B cell (primary cell): ENCODE measurements around the gene PDGFRB. TPM values are rescaled to one million over a fixed set of nuclear protein-coding genes. Genes with fewer than 3 reads are reported as not detected.

Experiments used
- ATAC-seq: fragments of 200-7000 bp; cut with Tn5 transposase; one replicate; pipeline ENCODE4 v1.10.0; 2021; ENCODE audit warnings: low read depth, mild to moderate bottlenecking, moderate number of reproducible peaks, moderate library complexity
- CTCF ChIA-PET: fragments of 350-600 bp; sonication (Branson Sonifier 250); formaldehyde crosslinking; loops from one replicate; lab custom pipeline; 2021; ENCODE audit warnings: antibody characterized with exemption, inconsistent platforms; lab: Charles Lee
- POLR2A ChIA-PET: fragments of 350-600 bp; sonication (Branson Sonifier 250); formaldehyde crosslinking; loops from one replicate; lab custom pipeline; 2021; ENCODE audit warnings: antibody characterized with exemption; lab: Charles Lee
- DNase-seq: peaks from one replicate; pipeline ENCODE4 v3.0.0; 2013
- H2AFZ ChIP-seq: 2 replicates; pipeline ENCODE4 v1.6.1; 2012; ENCODE audit warnings: mild to moderate bottlenecking, low read depth, low read length; ENCODE audit not compliant: insufficient read depth, poor library complexity, severe bottlenecking
- H3K27ac ChIP-seq, 2 donors: 1 replicate in 1 of 2; 2 replicates in 1 of 2; pipeline ENCODE4 v1.5.1; 2012 to 2013; ENCODE audit warnings: low read length in 2 of 2, mild to moderate bottlenecking in 2 of 2, moderate library complexity in 1 of 2
- H3K27me3 ChIP-seq, 4 experiments: fragments of 200-600 bp in 1 of 4; sonication (generic) in 1 of 4; replicated peaks in 1 of 4; 1 replicate in 2 of 4; 2 replicates in 2 of 4; pipeline versions ENCODE4 v1.6.1 to v1.7.0; 2013 to 2016; ENCODE audit warnings: low read length in 3 of 4, mild to moderate bottlenecking in 2 of 4, mixed read lengths in 1 of 4, moderate library complexity in 1 of 4; ENCODE audit not compliant: insufficient read depth in 4 of 4, control insufficient read depth in 3 of 4; ENCODE audit errors: control extremely low read depth in 1 of 4
- H3K36me3 ChIP-seq, 2 experiments: replicated peaks in 1 of 2; 1 replicate in 1 of 2; 2 replicates in 1 of 2; pipeline versions ENCODE4 v1.6.1 to v1.7.1; 2013; ENCODE audit warnings: low read length in 1 of 2; ENCODE audit not compliant: insufficient read depth in 2 of 2, control insufficient read depth in 1 of 2; ENCODE audit errors: control extremely low read depth in 1 of 2, extremely low read depth in 1 of 2
- H3K4me1 ChIP-seq, 2 donors: fragments of 200-600 bp in 1 of 2; sonication (generic) in 1 of 2; 1 replicate in 1 of 2; 2 replicates in 1 of 2; pipeline versions ENCODE4 v1.5.1 to v1.6.1; 2013 to 2017; ENCODE audit warnings: low read length in 2 of 2; ENCODE audit not compliant: control insufficient read depth in 2 of 2, insufficient read depth in 2 of 2
- H3K4me2 ChIP-seq: replicated peaks from 2 replicates; pipeline ENCODE3; 2012; ENCODE audit warnings: mild to moderate bottlenecking, low read depth, low read length; ENCODE audit not compliant: poor library complexity, severe bottlenecking
- H3K4me3 ChIP-seq, 5 experiments: fragments of 200-600 bp in 1 of 5; sonication (generic) in 1 of 5; 1 replicate in 3 of 5; 2 replicates in 2 of 5; pipeline versions ENCODE4 v1.5.1 to v1.7.0; 2011 to 2016; ENCODE audit warnings: low read length in 4 of 5, mild to moderate bottlenecking in 4 of 5, low read depth in 2 of 5, control low read depth in 1 of 5, moderate library complexity in 1 of 5; ENCODE audit not compliant: insufficient read depth in 1 of 5; ENCODE audit errors: control extremely low read depth in 1 of 5, extremely low read depth in 1 of 5
- H3K79me2 ChIP-seq: fragments of 200-600 bp; sonication (generic); one replicate; pipeline ENCODE4 v1.6.0; 2016; ENCODE audit warnings: low read length; ENCODE audit not compliant: control insufficient read depth, insufficient read depth
- H3K9ac ChIP-seq: fragments of 200-600 bp; sonication (generic); 2 replicates; pipeline ENCODE4 v1.6.1; 2017; ENCODE audit warnings: mild to moderate bottlenecking, low read length, moderate library complexity
- H3K9me3 ChIP-seq, 3 donors: one replicate each; pipeline versions ENCODE4 v1.6.1 to v1.7.1; 2013; ENCODE audit warnings: low read length in 2 of 3; ENCODE audit not compliant: control insufficient read depth in 2 of 3, insufficient read depth in 1 of 3; ENCODE audit errors: control extremely low read depth in 1 of 3
- H4K20me1 ChIP-seq: 2 replicates; pipeline ENCODE4 v1.6.0; 2012; ENCODE audit warnings: mild to moderate bottlenecking, low read length; ENCODE audit not compliant: insufficient read depth, control insufficient read depth, poor library complexity, severe bottlenecking
- H3K27ac Mint-ChIP-seq: one replicate; pipeline ENCODE4 v1.8.0; 2021; ENCODE audit warnings: mixed read lengths
- H3K27me3 Mint-ChIP-seq: one replicate; pipeline ENCODE4 v1.8.0; 2021; ENCODE audit warnings: mixed read lengths
- H3K4me1 Mint-ChIP-seq: one replicate; pipeline ENCODE4 v1.8.0; 2021; ENCODE audit warnings: mixed read lengths
- H3K4me3 Mint-ChIP-seq: one replicate; pipeline ENCODE4 v1.8.0; 2021; ENCODE audit warnings: mixed read lengths
- H3K9me3 Mint-ChIP-seq: one replicate; pipeline ENCODE4 v1.8.0; 2022; ENCODE audit warnings: mixed read lengths; ENCODE audit not compliant: insufficient read depth
- EZH2 ChIP-seq: IDR thresholded peaks from 2 replicates; pipeline ENCODE4 v1.6.1; 2012; ENCODE audit warnings: borderline replicate concordance, low read depth, mild to moderate bottlenecking, moderate library complexity, low read length; ENCODE audit not compliant: insufficient read depth, poor library complexity, severe bottlenecking
- WGBS: methylation state at CpG from one replicate; pipeline ENCODE4 v1.1.5; 2013; ENCODE audit warnings: missing lambda C conversion rate; ENCODE audit not compliant: insufficient coverage; 5-methylcytosine and 5-hydroxymethylcytosine counted together
- intact Hi-C: fragments of 100-400 bp; cut with micrococcal nuclease; formaldehyde crosslinking; loops from one replicate; pipeline ENCODE4 v1.10.0; 2022
- polyA plus RNA-seq: library from polyadenylated mRNA; depleted of rRNA; stranded (reverse); fragments of >200 nt; gene quantifications from 2 replicates; pipeline ENCODE4 v1.2.3, GENCODE V29; 2012
- total RNA-seq, 2 donors: library from RNA; stranded (reverse); fragments of 120-200 nt in 1 of 2; gene quantifications; 1 replicate in 1 of 2; 2 replicates in 1 of 2; pipeline versions ENCODE4 v1.2.3 to v1.2.4, GENCODE V29; 2013 to 2022
- TF ChIP-seq, protein P1 (sequence below): fragments of 200-600 bp; IDR thresholded peaks from one replicate; pipeline ENCODE4 v1.8.0; 2022; ENCODE audit warnings: antibody characterized with exemption, mild to moderate bottlenecking

Gene PDGFRB
- total and polyA plus RNA-seq, 2 donors (not counting 1 experiment from before 2014, with no cell fraction given), result 0.42 to 3.6 TPM

DNA sequence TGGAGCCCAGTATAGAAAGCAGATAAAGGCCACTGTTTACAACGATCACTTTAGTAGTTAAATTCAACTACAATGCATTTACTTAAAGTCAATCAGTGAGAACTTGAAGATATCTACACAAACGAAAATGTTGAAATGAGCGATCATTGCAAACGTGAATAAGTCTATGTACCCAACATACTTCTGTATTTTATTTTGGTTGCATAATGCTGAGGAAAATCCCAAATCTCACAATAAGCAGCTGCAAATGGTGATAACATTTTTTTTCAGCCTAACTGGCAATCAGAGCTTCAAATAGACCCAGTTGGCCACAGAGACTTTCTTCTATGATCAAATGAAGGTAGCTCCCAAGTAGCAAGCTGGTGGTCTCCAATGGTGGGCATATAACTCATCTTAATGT, 32.1 kb downstream of the PDGFRB start:
- no peaks in the 10 kb centered on the region for H3K27me3 ChIP-seq
- H4K20me1 ChIP-seq, result no peaks in the 10 kb centered on the region
- H3K4me1 Mint-ChIP-seq, result no peaks in the 10 kb centered on the region
- H3K9ac ChIP-seq, result no peak overlapping the region
- no peak for TF ChIP-seq EZH2
- TF ChIP-seq, protein P1, sequence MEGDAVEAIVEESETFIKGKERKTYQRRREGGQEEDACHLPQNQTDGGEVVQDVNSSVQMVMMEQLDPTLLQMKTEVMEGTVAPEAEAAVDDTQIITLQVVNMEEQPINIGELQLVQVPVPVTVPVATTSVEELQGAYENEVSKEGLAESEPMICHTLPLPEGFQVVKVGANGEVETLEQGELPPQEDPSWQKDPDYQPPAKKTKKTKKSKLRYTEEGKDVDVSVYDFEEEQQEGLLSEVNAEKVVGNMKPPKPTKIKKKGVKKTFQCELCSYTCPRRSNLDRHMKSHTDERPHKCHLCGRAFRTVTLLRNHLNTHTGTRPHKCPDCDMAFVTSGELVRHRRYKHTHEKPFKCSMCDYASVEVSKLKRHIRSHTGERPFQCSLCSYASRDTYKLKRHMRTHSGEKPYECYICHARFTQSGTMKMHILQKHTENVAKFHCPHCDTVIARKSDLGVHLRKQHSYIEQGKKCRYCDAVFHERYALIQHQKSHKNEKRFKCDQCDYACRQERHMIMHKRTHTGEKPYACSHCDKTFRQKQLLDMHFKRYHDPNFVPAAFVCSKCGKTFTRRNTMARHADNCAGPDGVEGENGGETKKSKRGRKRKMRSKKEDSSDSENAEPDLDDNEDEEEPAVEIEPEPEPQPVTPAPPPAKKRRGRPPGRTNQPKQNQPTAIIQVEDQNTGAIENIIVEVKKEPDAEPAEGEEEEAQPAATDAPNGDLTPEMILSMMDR, result no peak
- H3K27ac ChIP-seq, result no peak overlapping the region
- no peaks in the 10 kb centered on the region for H3K4me1 ChIP-seq
- no peak overlapping the region for H2AFZ ChIP-seq
- WGBS, result no CpG with 5 or more reads among the region's 4 CpGs
- H3K27ac Mint-ChIP-seq, result no peak overlapping the region
- ChIA-PET POLR2A (no interaction called here), CTCF (interaction anchor here (1.6 kb wide), 1 partner anchor 90 kb away, joined by 3 read pairs; no protein-coding TSS in a partner anchor)
- no peaks in the 10 kb centered on the region for H3K36me3 ChIP-seq
- intact Hi-C loops, result no loop called here
- H3K4me2 ChIP-seq, result no peak overlapping the region
- no peaks in the 10 kb centered on the region for H3K9me3 ChIP-seq
- no peaks in the 10 kb centered on the region for H3K9me3 Mint-ChIP-seq
- no peak for ATAC-seq
- H3K79me2 ChIP-seq, result no peaks in the 10 kb centered on the region
- no peak overlapping the region for H3K4me3 Mint-ChIP-seq
- DNase-seq, result no peak
- no peaks in the 10 kb centered on the region for H3K27me3 Mint-ChIP-seq
- H3K4me3 ChIP-seq, result no peak overlapping the region

DNA sequence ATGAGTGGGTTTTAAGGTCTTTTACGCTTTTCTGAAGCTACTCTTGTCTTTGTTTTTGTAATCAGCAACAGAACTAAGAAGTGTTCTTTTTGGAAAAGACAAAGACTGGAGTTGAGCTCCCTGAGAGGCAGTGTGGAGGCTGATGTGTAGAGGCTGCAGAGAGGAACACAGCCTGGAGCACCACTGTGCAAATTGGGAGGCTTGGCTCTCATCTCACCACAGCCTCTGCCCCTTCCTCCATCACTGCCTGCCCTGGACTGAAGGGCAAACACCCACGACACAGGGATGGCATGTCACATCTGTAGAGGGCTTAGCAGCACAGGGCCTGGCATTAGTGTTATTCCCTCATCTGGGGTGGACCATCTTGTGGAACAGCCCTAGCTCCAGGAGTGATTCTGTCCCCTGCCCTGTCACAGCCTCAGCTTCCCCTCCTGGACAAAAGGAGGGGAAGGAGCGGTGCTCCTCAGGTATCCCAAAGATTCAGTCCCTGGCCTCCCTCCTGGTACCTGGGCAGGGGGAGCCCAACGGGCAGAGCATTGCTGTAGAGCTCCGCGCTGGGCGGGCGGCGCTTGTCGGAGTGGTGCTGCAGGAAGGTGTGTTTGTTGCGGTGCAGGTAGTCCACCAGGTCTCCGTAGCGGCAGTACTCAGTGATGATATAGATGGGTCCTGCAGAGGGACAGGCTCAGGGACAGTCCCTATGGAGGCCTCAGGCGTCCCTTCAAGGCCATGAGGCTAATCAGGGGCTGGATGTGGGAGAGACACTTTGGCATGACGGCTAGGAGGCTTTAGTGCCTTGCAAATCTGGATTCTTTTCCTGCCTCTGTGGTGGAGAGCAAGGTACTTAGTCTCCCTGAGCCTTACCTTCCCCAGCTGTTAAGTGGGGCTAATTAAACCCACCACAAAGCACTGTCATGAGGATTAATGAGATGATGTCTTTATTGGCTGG, 32.8 kb downstream of the PDGFRB start:
- Histone ChIP-seq H2AFZ (no peak overlapping the region), H3K4me1 (no peaks in the 10 kb centered on the region), H3K9me3 (no peaks in the 10 kb centered on the region), H3K36me3 (no peaks in the 10 kb centered on the region), H3K79me2 (no peaks in the 10 kb centered on the region), H4K20me1 (no peaks in the 10 kb centered on the region), H3K4me3 (no peak overlapping the region), H3K27me3 (no peaks in the 10 kb centered on the region), H3K4me2 (no peak overlapping the region), H3K9ac (no peak overlapping the region), H3K27ac (no peak overlapping the region)
- Mint-ChIP-seq H3K4me1 (no peaks in the 10 kb centered on the region), H3K27me3 (no peaks in the 10 kb centered on the region), H3K27ac (no peak overlapping the region), H3K9me3 (no peaks in the 10 kb centered on the region), H3K4me3 (no peak overlapping the region)
- TF ChIP-seq, protein P1, result no peak
- TF ChIP-seq EZH2, result no peak
- ATAC-seq (no peak), DNase-seq (no peak)
- ChIA-PET POLR2A (no interaction called here), CTCF (interaction anchor here (1.6 kb wide), 1 partner anchor 89 kb away, joined by 3 read pairs; no protein-coding TSS in a partner anchor)
- WGBS, result 95% methylated on average over 14 of the region's 15 CpGs
- intact Hi-C loops, result no loop called here
